Astrocyte (in vitro differentiated cells and primary cell): ENCODE measurements around the gene CSF2. TPM values are rescaled to one million over a fixed set of nuclear protein-coding genes. Genes with fewer than 3 reads are reported as not detected.

Experiments
- DNase-seq: peaks from one replicate; pipeline ENCODE4 v3.0.0-alpha.2; 2010; ENCODE audit warnings: low read depth
- FAIRE-seq: peaks from 2 replicates; lab custom pipeline; 2011; peaks lifted over from hg19 to GRCh38; lab: Jason Lieb, UNC
- H2AFZ ChIP-seq: 2 replicates; pipeline ENCODE4 v1.6.0; 2012; ENCODE audit warnings: low read depth, low read length, inconsistent platforms
- H3K27ac ChIP-seq: 2 replicates; pipeline ENCODE4 v1.5.1; 2011; ENCODE audit warnings: low read depth, low read length, inconsistent platforms
- H3K27me3 ChIP-seq: 2 replicates; pipeline ENCODE4 v1.6.0; 2011; ENCODE audit warnings: low read length, inconsistent platforms; ENCODE audit not compliant: insufficient read depth
- H3K36me3 ChIP-seq: 2 replicates; pipeline ENCODE4 v1.5.1; 2011; ENCODE audit warnings: low read length, inconsistent platforms; ENCODE audit not compliant: insufficient read depth
- H3K4me1 ChIP-seq: 2 replicates; pipeline ENCODE4 v1.5.1; 2011; ENCODE audit warnings: low read length, inconsistent platforms; ENCODE audit not compliant: insufficient read depth
- H3K4me2 ChIP-seq: 2 replicates; pipeline ENCODE4 v1.6.0; 2012; ENCODE audit warnings: low read length, inconsistent platforms
- H3K4me3 ChIP-seq: 2 replicates; pipeline ENCODE4 v1.5.1; 2011; ENCODE audit warnings: low read depth, mild to moderate bottlenecking, low read length, inconsistent platforms; ENCODE audit not compliant: insufficient read depth
- H3K79me2 ChIP-seq: 2 replicates; pipeline ENCODE4 v1.6.0; 2012; ENCODE audit warnings: mild to moderate bottlenecking, low read length, inconsistent platforms; ENCODE audit not compliant: insufficient read depth
- H3K9ac ChIP-seq: 2 replicates; pipeline ENCODE4 v1.6.0; 2012; ENCODE audit warnings: mild to moderate bottlenecking, low read length, inconsistent platforms
- H3K9me3 ChIP-seq: 2 replicates; pipeline ENCODE4 v1.5.1; 2012; ENCODE audit warnings: low read depth, mild to moderate bottlenecking, low read length, inconsistent platforms; ENCODE audit not compliant: insufficient read depth
- H4K20me1 ChIP-seq: 2 replicates; pipeline ENCODE4 v1.6.0; 2012; ENCODE audit warnings: low read length, inconsistent platforms; ENCODE audit not compliant: insufficient read depth
- H3K27ac Mint-ChIP-seq: one replicate; pipeline ENCODE4 v1.8.0; 2021; ENCODE audit warnings: mild to moderate bottlenecking, mixed read lengths; ENCODE audit not compliant: unreplicated experiment
- H3K27me3 Mint-ChIP-seq: one replicate; pipeline ENCODE4 v1.8.0; 2021; ENCODE audit warnings: low read depth, mixed read lengths; ENCODE audit not compliant: unreplicated experiment
- H3K36me3 Mint-ChIP-seq: one replicate; pipeline ENCODE4 v1.8.0; 2021; ENCODE audit warnings: low read depth, mixed read lengths; ENCODE audit not compliant: unreplicated experiment
- H3K4me1 Mint-ChIP-seq: one replicate; pipeline ENCODE4 v1.8.0; 2021; ENCODE audit warnings: low read depth, mixed read lengths; ENCODE audit not compliant: unreplicated experiment
- H3K4me3 Mint-ChIP-seq: one replicate; pipeline ENCODE4 v1.8.0; 2021; ENCODE audit warnings: mild to moderate bottlenecking, moderate library complexity, mixed read lengths; ENCODE audit not compliant: unreplicated experiment
- H3K9me3 Mint-ChIP-seq: one replicate; pipeline ENCODE4 v1.8.0; 2021; ENCODE audit warnings: mild to moderate bottlenecking, mixed read lengths; ENCODE audit not compliant: unreplicated experiment
- EZH2 ChIP-seq: IDR thresholded peaks from 2 replicates; pipeline ENCODE4 v1.6.1; 2012; ENCODE audit warnings: mild to moderate bottlenecking, low read length, inconsistent platforms; ENCODE audit not compliant: insufficient read depth
- total RNA-seq: library from RNA; stranded (reverse); gene quantifications from 2 replicates; pipeline ENCODE4 v1.2.1, GENCODE V29; 2021
- TF ChIP-seq, protein P1 (sequence below): IDR thresholded peaks from 2 replicates; pipeline ENCODE4 v1.5.1; 2011; ENCODE audit warnings: low read depth, mild to moderate bottlenecking, inconsistent platforms, low read length, moderate library complexity; ENCODE audit not compliant: insufficient read depth

CSF2 gene
- total RNA-seq, 1 donor from 2014 or later, result not detected

DNA sequence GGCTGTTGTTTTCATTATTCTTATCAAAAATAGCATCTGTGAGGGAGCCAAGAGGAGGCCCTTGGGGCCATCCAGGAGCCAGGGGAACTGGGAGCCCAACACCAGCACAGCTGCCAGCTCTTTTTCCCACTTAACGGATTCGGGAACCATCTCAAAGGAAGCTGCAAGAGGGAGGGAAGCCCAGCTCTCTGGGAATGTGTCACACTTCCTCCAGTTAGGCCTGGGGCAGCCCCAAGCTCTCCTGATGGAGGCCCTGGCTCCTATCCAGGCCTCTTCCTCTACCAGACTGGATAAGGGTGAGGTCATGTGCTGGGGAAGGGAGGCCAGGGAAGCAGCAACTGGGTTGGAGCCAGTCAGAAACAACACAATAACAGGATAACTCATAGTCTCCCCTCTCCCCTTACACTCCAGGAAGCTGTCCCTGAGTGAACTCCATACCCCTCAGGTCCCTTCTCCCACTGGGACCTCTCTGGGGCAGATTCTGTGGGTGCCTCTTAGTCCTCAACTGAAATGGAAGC is 12.7 kb downstream of the CSF2 start:
- no peak overlapping the region for H3K4me3 ChIP-seq
- peak overlapping the region; percentile 48 for H3K4me2 ChIP-seq
- Mint-ChIP-seq H3K27me3 (peaks cover 4% of the 10 kb centered on the region), H3K4me3 (no peak overlapping the region), H3K9me3 (no peaks in the 10 kb centered on the region), H3K27ac (no peak overlapping the region), H3K4me1 (peaks cover 14% of the 10 kb centered on the region), H3K36me3 (no peaks in the 10 kb centered on the region)
- H3K9me3 ChIP-seq, result no peaks in the 10 kb centered on the region
- peaks cover 26% of the 10 kb centered on the region for H3K4me1 ChIP-seq
- H3K9ac ChIP-seq, result peak overlapping the region; percentile 39
- H4K20me1 ChIP-seq, result no peaks in the 10 kb centered on the region
- no peaks in the 10 kb centered on the region for H3K79me2 ChIP-seq
- peak overlapping the region; percentile 52 for H3K27ac ChIP-seq
- no peaks in the 10 kb centered on the region for H3K36me3 ChIP-seq
- TF ChIP-seq EZH2, result no peak
- TF ChIP-seq, protein P1, sequence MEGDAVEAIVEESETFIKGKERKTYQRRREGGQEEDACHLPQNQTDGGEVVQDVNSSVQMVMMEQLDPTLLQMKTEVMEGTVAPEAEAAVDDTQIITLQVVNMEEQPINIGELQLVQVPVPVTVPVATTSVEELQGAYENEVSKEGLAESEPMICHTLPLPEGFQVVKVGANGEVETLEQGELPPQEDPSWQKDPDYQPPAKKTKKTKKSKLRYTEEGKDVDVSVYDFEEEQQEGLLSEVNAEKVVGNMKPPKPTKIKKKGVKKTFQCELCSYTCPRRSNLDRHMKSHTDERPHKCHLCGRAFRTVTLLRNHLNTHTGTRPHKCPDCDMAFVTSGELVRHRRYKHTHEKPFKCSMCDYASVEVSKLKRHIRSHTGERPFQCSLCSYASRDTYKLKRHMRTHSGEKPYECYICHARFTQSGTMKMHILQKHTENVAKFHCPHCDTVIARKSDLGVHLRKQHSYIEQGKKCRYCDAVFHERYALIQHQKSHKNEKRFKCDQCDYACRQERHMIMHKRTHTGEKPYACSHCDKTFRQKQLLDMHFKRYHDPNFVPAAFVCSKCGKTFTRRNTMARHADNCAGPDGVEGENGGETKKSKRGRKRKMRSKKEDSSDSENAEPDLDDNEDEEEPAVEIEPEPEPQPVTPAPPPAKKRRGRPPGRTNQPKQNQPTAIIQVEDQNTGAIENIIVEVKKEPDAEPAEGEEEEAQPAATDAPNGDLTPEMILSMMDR, result no peak
- FAIRE-seq (peak; percentile 76), DNase-seq (peak; percentile 91)
- H3K27me3 ChIP-seq, result no peaks in the 10 kb centered on the region
- H2AFZ ChIP-seq, result peak overlapping the region; percentile 42

DNA sequence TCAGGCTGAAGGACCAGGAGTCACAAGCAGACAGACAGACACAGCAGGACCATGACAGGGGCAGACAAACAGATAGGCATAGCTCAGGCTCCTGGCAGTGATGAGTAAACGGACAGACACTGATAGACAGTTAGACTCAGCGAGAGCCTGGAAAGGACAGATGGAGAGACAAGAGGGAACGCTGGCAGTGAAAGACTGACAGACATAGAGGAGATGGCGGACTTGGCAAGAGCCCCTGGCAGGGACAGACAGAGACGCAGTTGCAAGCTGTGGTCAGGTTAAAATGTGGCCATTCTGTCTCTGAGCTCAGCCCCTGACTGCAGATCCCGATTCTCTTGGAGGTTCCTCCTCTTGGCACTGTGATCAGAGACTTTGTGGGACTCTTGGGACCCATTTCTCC is 13.6 kb downstream of the CSF2 start:
- H3K4me2 ChIP-seq, result no peak overlapping the region
- Mint-ChIP-seq H3K9me3 (no peaks in the 10 kb centered on the region), H3K4me3 (no peak overlapping the region), H3K27ac (no peak overlapping the region), H3K4me1 (peaks cover 14% of the 10 kb centered on the region), H3K27me3 (peaks cover 2% of the 10 kb centered on the region), H3K36me3 (no peaks in the 10 kb centered on the region)
- H2AFZ ChIP-seq, result no peak overlapping the region
- no peaks in the 10 kb centered on the region for H3K27me3 ChIP-seq
- no peak for FAIRE-seq
- H3K4me1 ChIP-seq, result peaks cover 26% of the 10 kb centered on the region
- H3K9me3 ChIP-seq, result no peaks in the 10 kb centered on the region
- H3K36me3 ChIP-seq, result no peaks in the 10 kb centered on the region
- no peak for TF ChIP-seq EZH2
- TF ChIP-seq, protein P1, result no peak
- H3K9ac ChIP-seq, result peak overlapping the region; percentile 39
- no peaks in the 10 kb centered on the region for H4K20me1 ChIP-seq
- no peaks in the 10 kb centered on the region for H3K79me2 ChIP-seq
- H3K4me3 ChIP-seq, result no peak overlapping the region
- no peak for DNase-seq
- no peak overlapping the region for H3K27ac ChIP-seq

DNA sequence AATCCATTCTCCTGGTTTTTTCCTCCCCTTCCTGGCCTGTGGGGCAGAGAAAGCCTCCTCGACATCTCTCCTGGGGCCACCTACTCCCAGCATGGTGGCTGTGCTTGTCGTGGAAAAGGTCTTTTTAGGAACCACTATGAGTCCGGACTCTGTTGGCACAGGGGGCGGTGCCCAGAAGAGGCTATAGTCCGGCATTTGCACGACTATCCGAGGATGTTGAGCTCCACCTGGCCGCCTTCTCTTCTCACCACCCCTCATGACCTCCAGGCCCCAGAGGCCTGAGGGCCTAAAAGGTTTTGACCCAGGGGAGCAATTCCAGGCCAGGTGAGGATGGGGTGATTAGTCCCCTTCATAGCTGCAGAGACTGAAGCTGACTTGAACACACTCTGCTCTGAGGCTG is 14.1 kb downstream of the CSF2 start:
- no peak for DNase-seq
- Mint-ChIP-seq H3K4me3 (no peak overlapping the region), H3K27ac (no peak overlapping the region), H3K27me3 (peaks cover 2% of the 10 kb centered on the region), H3K4me1 (peaks cover 14% of the 10 kb centered on the region), H3K36me3 (no peaks in the 10 kb centered on the region), H3K9me3 (no peaks in the 10 kb centered on the region)
- no peak for TF ChIP-seq EZH2
- TF ChIP-seq, protein P1, result no peak
- H3K27me3 ChIP-seq, result no peaks in the 10 kb centered on the region
- H3K79me2 ChIP-seq, result no peaks in the 10 kb centered on the region
- peaks cover 26% of the 10 kb centered on the region for H3K4me1 ChIP-seq
- no peak overlapping the region for H2AFZ ChIP-seq
- FAIRE-seq, result no peak
- no peak overlapping the region for H3K4me2 ChIP-seq
- H4K20me1 ChIP-seq, result no peaks in the 10 kb centered on the region
- H3K4me3 ChIP-seq, result no peak overlapping the region
- H3K9ac ChIP-seq, result no peak overlapping the region
- H3K9me3 ChIP-seq, result no peaks in the 10 kb centered on the region
- no peaks in the 10 kb centered on the region for H3K36me3 ChIP-seq
- no peak overlapping the region for H3K27ac ChIP-seq
